WTC11 (cell line): Measurements from ENCODE around the gene UBASH3B. TPM values are rescaled to one million over a fixed set of nuclear protein-coding genes. Genes with fewer than 3 reads are reported as not detected.

ENCODE experiments used
- ATAC-seq: fragments of 200-7000 bp; cut with Tn5 transposase; 2 replicates; pipeline ENCODE4 v1.10.0; 2021; ENCODE audit warnings: mild to moderate bottlenecking, moderate library complexity
- CTCF ChIA-PET: fragments of 300-600 bp; sonication (Branson Sonifier 250); formaldehyde crosslinking; loops from one replicate; lab custom pipeline; 2021; ENCODE audit warnings: antibody characterized with exemption; lab: Charles Lee
- POLR2A ChIA-PET: fragments of 350-600 bp; sonication (Branson Sonifier 250); formaldehyde crosslinking; loops from one replicate; lab custom pipeline; 2021; ENCODE audit warnings: antibody characterized with exemption; lab: Charles Lee
- DNase-seq: peaks from one replicate; pipeline ENCODE4 v3.0.0; 2021; ENCODE audit warnings: low spot score
- H3K27ac Mint-ChIP-seq: 2 replicates; pipeline ENCODE4 v1.8.0; 2021; ENCODE audit warnings: mixed read lengths
- H3K27me3 Mint-ChIP-seq: 2 replicates; pipeline ENCODE4 v1.8.0; 2021; ENCODE audit warnings: low read depth, mild to moderate bottlenecking, moderate library complexity, mixed read lengths
- H3K36me3 Mint-ChIP-seq: 2 replicates; pipeline ENCODE4 v1.8.0; 2021; ENCODE audit warnings: mixed read lengths
- H3K4me1 Mint-ChIP-seq: 2 replicates; pipeline ENCODE4 v1.8.0; 2022; ENCODE audit warnings: mixed read lengths
- H3K4me3 Mint-ChIP-seq: 2 replicates; pipeline ENCODE4 v1.8.0; 2021; ENCODE audit warnings: mild to moderate bottlenecking, moderate library complexity, mixed read lengths
- H3K9me3 Mint-ChIP-seq: 2 replicates; pipeline ENCODE4 v1.8.0; 2021; ENCODE audit warnings: mixed read lengths
- ATF1 ChIP-seq: sonication (generic); formaldehyde crosslinking; IDR thresholded peaks from 2 replicates; pipeline ENCODE4 v1.8.1; 2023; ENCODE audit warnings: mild to moderate bottlenecking, moderate library complexity, missing genetic modification reagents
- GABPB1 ChIP-seq: sonication (generic); formaldehyde crosslinking; IDR thresholded peaks from 2 replicates; pipeline ENCODE4 v1.8.1; 2023; ENCODE audit warnings: mild to moderate bottlenecking, missing genetic modification reagents
- NFYB ChIP-seq: sonication (generic); formaldehyde crosslinking; conservative IDR thresholded peaks from 2 replicates; pipeline ENCODE4 v1.8.0; 2022; ENCODE audit warnings: low read depth, missing genetic modification reagents
- NR1H2 ChIP-seq: sonication (generic); formaldehyde crosslinking; IDR thresholded peaks from 2 replicates; pipeline ENCODE4 v1.9.0; 2021; ENCODE audit warnings: mild to moderate bottlenecking, moderate library complexity, missing genetic modification reagents
- SMAD4 ChIP-seq: sonication (generic); formaldehyde crosslinking; IDR thresholded peaks from 2 replicates; pipeline ENCODE4 v1.8.0; 2022; ENCODE audit warnings: mild to moderate bottlenecking, missing genetic modification reagents
- SP1 ChIP-seq: sonication (generic); formaldehyde crosslinking; conservative IDR thresholded peaks from 2 replicates; pipeline ENCODE4 v1.8.1; 2022; ENCODE audit warnings: missing genetic modification reagents
- TCF7 ChIP-seq: sonication (generic); formaldehyde crosslinking; IDR thresholded peaks from 2 replicates; pipeline ENCODE4 v1.8.0; 2022; ENCODE audit warnings: mild to moderate bottlenecking, low read depth, missing genetic modification reagents, moderate library complexity
- ZNF232 ChIP-seq: sonication (generic); formaldehyde crosslinking; IDR thresholded peaks from 2 replicates; pipeline ENCODE4 v1.8.0; 2022; ENCODE audit warnings: mild to moderate bottlenecking, missing genetic modification reagents
- ZNF263 ChIP-seq: sonication (generic); formaldehyde crosslinking; IDR thresholded peaks from 2 replicates; pipeline ENCODE4 v1.8.1; 2022; ENCODE audit warnings: low read depth, mild to moderate bottlenecking, moderate library complexity, missing genetic modification reagents
- ZNF416 ChIP-seq: fragments of 250-450 bp; sonication (Bioruptor Pico); IDR thresholded peaks from 2 replicates; pipeline ENCODE4 v1.9.0; 2021; ENCODE audit warnings: mild to moderate bottlenecking, inconsistent platforms
- ZNF671 ChIP-seq: fragments of 250-450 bp; sonication (Bioruptor Pico); IDR thresholded peaks from 2 replicates; pipeline ENCODE4 v1.8.0; 2021; ENCODE audit warnings: mild to moderate bottlenecking
- total RNA-seq: library from RNA; stranded (reverse); gene quantifications from 3 replicates; pipeline ENCODE4 v1.2.3, GENCODE V29; 2021
- TF ChIP-seq, protein P1 (sequence below): sonication (generic); formaldehyde crosslinking; IDR thresholded peaks from 2 replicates; pipeline ENCODE4 v1.8.0; 2023; ENCODE audit warnings: missing genetic modification reagents
- TF ChIP-seq, protein P2 (sequence below): sonication (generic); formaldehyde crosslinking; IDR thresholded peaks from 2 replicates; pipeline ENCODE4 v1.8.0; 2022; ENCODE audit warnings: mild to moderate bottlenecking, missing genetic modification reagents
- TF ChIP-seq, protein P3 (sequence below): sonication (generic); formaldehyde crosslinking; IDR thresholded peaks from 2 replicates; pipeline ENCODE4 v1.8.0; 2022; ENCODE audit warnings: mild to moderate bottlenecking, missing genetic modification reagents
- TF ChIP-seq, protein P4 (sequence below): fragments of 200-600 bp; IDR thresholded peaks from 2 replicates; pipeline ENCODE4 v1.8.0; 2022; ENCODE audit warnings: antibody characterized with exemption
- TF ChIP-seq, protein P5 (sequence below): fragments of 250-450 bp; sonication (Bioruptor Pico); IDR thresholded peaks from 2 replicates; pipeline ENCODE4 v1.9.0; 2021; ENCODE audit warnings: moderate library complexity, mild to moderate bottlenecking, inconsistent platforms, borderline replicate concordance

The UBASH3B gene
- total RNA-seq, 1 experiment from 2014 or later = 21.1 TPM

DNA sequence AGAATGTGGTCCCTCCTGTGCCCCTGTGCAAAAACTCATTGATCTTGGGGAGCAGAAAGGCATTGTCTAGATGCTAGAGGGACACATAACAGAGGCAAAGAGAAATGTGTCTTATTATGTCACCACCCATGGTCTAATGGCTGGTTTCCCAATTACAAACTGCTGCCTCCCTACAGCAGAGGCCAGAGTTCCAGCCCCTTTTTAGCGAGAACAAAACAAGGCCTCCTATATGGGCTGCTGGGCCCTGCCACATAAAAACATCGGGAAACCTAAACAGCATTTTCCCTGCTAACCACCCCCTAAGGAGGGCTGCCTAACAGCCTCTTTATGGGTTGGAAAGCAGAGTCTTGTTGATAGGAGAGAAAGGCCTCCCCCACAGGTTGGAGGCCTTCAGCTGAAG lies 107.6 kb downstream of the UBASH3B start:
- Mint-ChIP-seq H3K9me3 (no peaks in the 10 kb centered on the region), H3K36me3 (no peaks in the 10 kb centered on the region), H3K27me3 (no peaks in the 10 kb centered on the region), H3K4me1 (no peaks in the 10 kb centered on the region), H3K27ac (no peak overlapping the region), H3K4me3 (no peak overlapping the region)
- ATAC-seq (no peak), DNase-seq (no peak)
- POLR2A ChIA-PET = no interaction called here
- TF ChIP-seq GABPB1 (CRISPR knock-in tag) (no peak), ZNF263 (CRISPR knock-in tag) (no peak), SMAD4 (CRISPR knock-in tag) (no peak), ZNF232 (CRISPR knock-in tag) (no peak), ZNF416 (CRISPR knock-in tag) (no peak), TCF7 (CRISPR knock-in tag) (no peak), ZNF671 (CRISPR knock-in tag) (no peak), SP1 (CRISPR knock-in tag) (no peak)
- TF ChIP-seq, protein P1, sequence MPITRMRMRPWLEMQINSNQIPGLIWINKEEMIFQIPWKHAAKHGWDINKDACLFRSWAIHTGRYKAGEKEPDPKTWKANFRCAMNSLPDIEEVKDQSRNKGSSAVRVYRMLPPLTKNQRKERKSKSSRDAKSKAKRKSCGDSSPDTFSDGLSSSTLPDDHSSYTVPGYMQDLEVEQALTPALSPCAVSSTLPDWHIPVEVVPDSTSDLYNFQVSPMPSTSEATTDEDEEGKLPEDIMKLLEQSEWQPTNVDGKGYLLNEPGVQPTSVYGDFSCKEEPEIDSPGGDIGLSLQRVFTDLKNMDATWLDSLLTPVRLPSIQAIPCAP (CRISPR knock-in tag) = no peak
- TF ChIP-seq, protein P2, sequence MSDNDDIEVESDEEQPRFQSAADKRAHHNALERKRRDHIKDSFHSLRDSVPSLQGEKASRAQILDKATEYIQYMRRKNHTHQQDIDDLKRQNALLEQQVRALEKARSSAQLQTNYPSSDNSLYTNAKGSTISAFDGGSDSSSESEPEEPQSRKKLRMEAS (CRISPR knock-in tag) = no peak
- TF ChIP-seq, protein P3, sequence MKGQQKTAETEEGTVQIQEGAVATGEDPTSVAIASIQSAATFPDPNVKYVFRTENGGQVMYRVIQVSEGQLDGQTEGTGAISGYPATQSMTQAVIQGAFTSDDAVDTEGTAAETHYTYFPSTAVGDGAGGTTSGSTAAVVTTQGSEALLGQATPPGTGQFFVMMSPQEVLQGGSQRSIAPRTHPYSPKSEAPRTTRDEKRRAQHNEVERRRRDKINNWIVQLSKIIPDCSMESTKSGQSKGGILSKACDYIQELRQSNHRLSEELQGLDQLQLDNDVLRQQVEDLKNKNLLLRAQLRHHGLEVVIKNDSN (CRISPR knock-in tag) = no peak
- TF ChIP-seq, protein P4, sequence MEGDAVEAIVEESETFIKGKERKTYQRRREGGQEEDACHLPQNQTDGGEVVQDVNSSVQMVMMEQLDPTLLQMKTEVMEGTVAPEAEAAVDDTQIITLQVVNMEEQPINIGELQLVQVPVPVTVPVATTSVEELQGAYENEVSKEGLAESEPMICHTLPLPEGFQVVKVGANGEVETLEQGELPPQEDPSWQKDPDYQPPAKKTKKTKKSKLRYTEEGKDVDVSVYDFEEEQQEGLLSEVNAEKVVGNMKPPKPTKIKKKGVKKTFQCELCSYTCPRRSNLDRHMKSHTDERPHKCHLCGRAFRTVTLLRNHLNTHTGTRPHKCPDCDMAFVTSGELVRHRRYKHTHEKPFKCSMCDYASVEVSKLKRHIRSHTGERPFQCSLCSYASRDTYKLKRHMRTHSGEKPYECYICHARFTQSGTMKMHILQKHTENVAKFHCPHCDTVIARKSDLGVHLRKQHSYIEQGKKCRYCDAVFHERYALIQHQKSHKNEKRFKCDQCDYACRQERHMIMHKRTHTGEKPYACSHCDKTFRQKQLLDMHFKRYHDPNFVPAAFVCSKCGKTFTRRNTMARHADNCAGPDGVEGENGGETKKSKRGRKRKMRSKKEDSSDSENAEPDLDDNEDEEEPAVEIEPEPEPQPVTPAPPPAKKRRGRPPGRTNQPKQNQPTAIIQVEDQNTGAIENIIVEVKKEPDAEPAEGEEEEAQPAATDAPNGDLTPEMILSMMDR = no peak
- CTCF ChIA-PET = interaction anchor here (0.7 to 1.0 kb wide), 2 partner anchors 17 to 134 kb away, joined by 3 to 5 read pairs; no protein-coding TSS in a partner anchor

DNA sequence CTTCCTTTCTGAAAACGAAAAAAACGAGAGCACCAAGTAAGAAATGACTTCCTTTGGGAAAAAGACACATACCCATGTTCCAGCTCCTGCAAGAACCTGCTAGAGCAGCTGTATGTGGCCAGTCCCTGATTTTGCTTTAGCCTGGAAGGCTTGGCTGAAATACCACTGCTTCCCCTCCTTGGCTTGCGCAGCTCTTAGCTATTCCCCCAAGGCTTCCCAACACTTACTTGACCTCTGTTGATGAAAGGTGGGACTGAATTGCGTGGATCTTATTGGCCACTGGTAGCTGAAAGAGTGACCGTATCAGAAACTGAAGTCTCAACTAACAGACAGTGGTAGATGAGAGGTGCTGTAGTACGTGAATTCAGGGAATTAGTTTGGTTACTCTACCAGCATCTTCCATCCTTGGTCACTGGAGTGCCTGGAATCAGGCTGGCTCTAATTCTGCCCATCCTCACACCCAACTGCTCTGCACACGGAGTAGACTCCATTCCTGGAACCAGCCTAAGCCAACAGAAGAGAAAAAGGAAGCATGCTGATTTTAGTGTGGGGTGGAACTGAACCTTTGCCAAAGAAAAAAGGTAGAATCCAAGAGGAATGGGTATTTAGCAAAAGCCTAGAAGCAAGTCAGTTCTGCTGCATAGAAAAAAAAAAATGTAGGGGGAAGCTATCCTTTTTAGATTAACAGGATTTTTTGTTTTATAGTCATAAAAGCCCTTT lies 109.0 kb downstream of the UBASH3B start:
- ATAC-seq (no peak), DNase-seq (no peak)
- H3K27ac Mint-ChIP-seq = no peak overlapping the region
- POLR2A ChIA-PET = no interaction called here
- H3K9me3 Mint-ChIP-seq = peaks cover 7% of the 10 kb centered on the region
- H3K27me3 Mint-ChIP-seq = no peaks in the 10 kb centered on the region; the same call in 1 of the 2 replicates
- H3K4me1 Mint-ChIP-seq = no peaks in the 10 kb centered on the region
- TF ChIP-seq NR1H2 = no peak
- no peak for TF ChIP-seq ATF1 (CRISPR knock-in tag)
- TF ChIP-seq NFYB (CRISPR knock-in tag) = no peak
- CTCF ChIA-PET = interaction anchor here (0.6 to 1.2 kb wide), 4 partner anchors 10 to 583 kb away, joined by 3 to 5 read pairs (median 4); no protein-coding TSS in a partner anchor
- no peak overlapping the region for H3K4me3 Mint-ChIP-seq
- H3K36me3 Mint-ChIP-seq = peaks cover 2% of the 10 kb centered on the region; the same call in 1 of the 2 replicates

DNA sequence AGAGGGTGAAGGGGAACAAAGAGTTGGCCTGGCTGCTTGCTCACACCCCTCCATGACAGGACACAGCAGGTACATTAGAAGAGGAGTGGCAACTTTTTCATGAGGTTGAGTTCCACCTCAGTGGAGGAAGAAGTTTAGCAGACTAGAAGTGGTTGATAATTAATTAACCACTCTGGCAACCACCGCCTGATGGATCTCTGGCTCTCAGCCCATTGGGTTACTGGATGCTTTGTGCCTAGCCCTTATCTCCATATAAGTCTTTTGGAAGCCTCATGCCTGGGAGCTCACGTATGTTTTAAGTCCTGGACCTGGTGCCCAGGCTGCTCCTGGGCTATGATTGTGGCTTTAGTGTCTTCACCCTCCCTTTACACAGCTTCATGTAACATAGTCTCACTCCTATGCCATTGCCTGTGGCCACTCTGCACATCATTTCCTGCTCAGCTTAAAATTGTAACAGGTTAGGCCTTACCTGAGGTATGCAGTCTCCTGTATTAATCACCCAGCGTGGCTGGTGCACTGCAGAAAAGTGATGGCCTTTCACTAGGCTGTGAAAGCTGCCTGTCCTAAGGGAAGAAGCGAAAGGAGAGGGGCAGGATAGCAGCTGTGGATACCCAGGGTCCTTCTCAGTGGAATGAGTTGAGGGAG lies 110.1 kb downstream of the UBASH3B start:
- TF ChIP-seq, protein P5, sequence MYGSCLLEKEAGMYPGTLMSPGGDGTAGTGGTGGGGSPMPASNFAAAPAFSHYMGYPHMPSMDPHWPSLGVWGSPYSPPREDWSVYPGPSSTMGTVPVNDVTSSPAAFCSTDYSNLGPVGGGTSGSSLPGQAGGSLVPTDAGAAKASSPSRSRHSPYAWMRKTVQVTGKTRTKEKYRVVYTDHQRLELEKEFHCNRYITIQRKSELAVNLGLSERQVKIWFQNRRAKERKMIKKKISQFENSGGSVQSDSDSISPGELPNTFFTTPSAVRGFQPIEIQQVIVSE (CRISPR knock-in tag) = no peak
- TF ChIP-seq, protein P1 (CRISPR knock-in tag) = no peak
- ChIA-PET CTCF (interaction anchor here (0.6 to 2.2 kb wide), 4 partner anchors 11 to 584 kb away, joined by 3 to 7 read pairs (median 4); no protein-coding TSS in a partner anchor), POLR2A (no interaction called here)
- H3K4me3 Mint-ChIP-seq = no peak overlapping the region
- no peaks in the 10 kb centered on the region for H3K4me1 Mint-ChIP-seq
- H3K9me3 Mint-ChIP-seq = peaks cover 10% of the 10 kb centered on the region
- no peaks in the 10 kb centered on the region; the same call in 1 of the 2 replicates for H3K27me3 Mint-ChIP-seq
- ATAC-seq (no peak), DNase-seq (no peak)
- H3K27ac Mint-ChIP-seq = no peak overlapping the region
- H3K36me3 Mint-ChIP-seq = peaks cover 4% of the 10 kb centered on the region; the same call in 1 of the 2 replicates
